ENCODE data around the gene FOXJ3. TPM values are rescaled to one million over a fixed set of nuclear protein-coding genes. Genes with fewer than 3 reads are reported as not detected.

FOXJ3 gene
- total and polyA plus RNA-seq, 2 of the 13 experiments (the other 11 are each of a cell fraction or from before 2014, with no cell fraction given), result 16.6 to 48.5 TPM

GRCh38 chr1:42380586-42381279 lies 45.7 kb upstream of the FOXJ3 start, which contains the start of gene RIMKLA (continued):
- TF ChIP-seq, protein P1, sequence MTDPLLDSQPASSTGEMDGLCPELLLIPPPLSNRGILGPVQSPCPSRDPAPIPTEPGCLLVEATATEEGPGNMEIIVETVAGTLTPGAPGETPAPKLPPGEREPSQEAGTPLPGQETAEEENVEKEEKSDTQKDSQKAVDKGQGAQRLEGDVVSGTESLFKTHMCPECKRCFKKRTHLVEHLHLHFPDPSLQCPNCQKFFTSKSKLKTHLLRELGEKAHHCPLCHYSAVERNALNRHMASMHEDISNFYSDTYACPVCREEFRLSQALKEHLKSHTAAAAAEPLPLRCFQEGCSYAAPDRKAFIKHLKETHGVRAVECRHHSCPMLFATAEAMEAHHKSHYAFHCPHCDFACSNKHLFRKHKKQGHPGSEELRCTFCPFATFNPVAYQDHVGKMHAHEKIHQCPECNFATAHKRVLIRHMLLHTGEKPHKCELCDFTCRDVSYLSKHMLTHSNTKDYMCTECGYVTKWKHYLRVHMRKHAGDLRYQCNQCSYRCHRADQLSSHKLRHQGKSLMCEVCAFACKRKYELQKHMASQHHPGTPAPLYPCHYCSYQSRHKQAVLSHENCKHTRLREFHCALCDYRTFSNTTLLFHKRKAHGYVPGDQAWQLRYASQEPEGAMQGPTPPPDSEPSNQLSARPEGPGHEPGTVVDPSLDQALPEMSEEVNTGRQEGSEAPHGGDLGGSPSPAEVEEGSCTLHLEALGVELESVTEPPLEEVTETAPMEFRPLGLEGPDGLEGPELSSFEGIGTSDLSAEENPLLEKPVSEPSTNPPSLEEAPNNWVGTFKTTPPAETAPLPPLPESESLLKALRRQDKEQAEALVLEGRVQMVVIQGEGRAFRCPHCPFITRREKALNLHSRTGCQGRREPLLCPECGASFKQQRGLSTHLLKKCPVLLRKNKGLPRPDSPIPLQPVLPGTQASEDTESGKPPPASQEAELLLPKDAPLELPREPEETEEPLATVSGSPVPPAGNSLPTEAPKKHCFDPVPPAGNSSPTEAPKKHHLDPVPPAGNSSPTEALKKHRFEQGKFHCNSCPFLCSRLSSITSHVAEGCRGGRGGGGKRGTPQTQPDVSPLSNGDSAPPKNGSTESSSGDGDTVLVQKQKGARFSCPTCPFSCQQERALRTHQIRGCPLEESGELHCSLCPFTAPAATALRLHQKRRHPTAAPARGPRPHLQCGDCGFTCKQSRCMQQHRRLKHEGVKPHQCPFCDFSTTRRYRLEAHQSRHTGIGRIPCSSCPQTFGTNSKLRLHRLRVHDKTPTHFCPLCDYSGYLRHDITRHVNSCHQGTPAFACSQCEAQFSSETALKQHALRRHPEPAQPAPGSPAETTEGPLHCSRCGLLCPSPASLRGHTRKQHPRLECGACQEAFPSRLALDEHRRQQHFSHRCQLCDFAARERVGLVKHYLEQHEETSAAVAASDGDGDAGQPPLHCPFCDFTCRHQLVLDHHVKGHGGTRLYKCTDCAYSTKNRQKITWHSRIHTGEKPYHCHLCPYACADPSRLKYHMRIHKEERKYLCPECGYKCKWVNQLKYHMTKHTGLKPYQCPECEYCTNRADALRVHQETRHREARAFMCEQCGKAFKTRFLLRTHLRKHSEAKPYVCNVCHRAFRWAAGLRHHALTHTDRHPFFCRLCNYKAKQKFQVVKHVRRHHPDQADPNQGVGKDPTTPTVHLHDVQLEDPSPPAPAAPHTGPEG (CRISPR knock-in tag; IDR thresholded peaks at IDR 0.05), result no peak
- TF ChIP-seq ZNF446 (CRISPR knock-in tag; IDR thresholded peaks at IDR 0.05), result no peak
- TF ChIP-seq ZNF563 (CRISPR knock-in tag; IDR thresholded peaks at IDR 0.05), result no peak
- TF ChIP-seq THYN1 (CRISPR knock-in tag; IDR thresholded peaks at IDR 0.05; ENCODE audit: borderline replicate concordance, low read depth), result no peak
- TF ChIP-seq ZNF550 (CRISPR knock-in tag; IDR thresholded peaks at IDR 0.05; ENCODE audit: borderline replicate concordance), result no peak
- TF ChIP-seq HNRNPH1 (optimal IDR thresholded peaks at IDR 0.05; ENCODE audit: low read depth, low read length), result no peak
- no peak for TF ChIP-seq GATA4 (IDR thresholded peaks at IDR 0.05; ENCODE audit: borderline replicate concordance, low read depth)
- no peak for TF ChIP-seq SATB2 (CRISPR knock-in tag; IDR thresholded peaks at IDR 0.05)
- TF ChIP-seq GLI4 (CRISPR knock-in tag; IDR thresholded peaks at IDR 0.05; ENCODE audit: borderline replicate concordance), result no peak
- TF ChIP-seq, protein P2, sequence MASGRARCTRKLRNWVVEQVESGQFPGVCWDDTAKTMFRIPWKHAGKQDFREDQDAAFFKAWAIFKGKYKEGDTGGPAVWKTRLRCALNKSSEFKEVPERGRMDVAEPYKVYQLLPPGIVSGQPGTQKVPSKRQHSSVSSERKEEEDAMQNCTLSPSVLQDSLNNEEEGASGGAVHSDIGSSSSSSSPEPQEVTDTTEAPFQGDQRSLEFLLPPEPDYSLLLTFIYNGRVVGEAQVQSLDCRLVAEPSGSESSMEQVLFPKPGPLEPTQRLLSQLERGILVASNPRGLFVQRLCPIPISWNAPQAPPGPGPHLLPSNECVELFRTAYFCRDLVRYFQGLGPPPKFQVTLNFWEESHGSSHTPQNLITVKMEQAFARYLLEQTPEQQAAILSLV (CRISPR knock-in tag; IDR thresholded peaks at IDR 0.05; ENCODE audit: borderline replicate concordance), result 0 out of 2 replicates have a peak, but pooled peaks have one; percentile 56
- TF ChIP-seq, protein P3, sequence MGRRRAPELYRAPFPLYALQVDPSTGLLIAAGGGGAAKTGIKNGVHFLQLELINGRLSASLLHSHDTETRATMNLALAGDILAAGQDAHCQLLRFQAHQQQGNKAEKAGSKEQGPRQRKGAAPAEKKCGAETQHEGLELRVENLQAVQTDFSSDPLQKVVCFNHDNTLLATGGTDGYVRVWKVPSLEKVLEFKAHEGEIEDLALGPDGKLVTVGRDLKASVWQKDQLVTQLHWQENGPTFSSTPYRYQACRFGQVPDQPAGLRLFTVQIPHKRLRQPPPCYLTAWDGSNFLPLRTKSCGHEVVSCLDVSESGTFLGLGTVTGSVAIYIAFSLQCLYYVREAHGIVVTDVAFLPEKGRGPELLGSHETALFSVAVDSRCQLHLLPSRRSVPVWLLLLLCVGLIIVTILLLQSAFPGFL (CRISPR knock-in tag; IDR thresholded peaks at IDR 0.05), result no peak
- no peak for TF ChIP-seq TFE3 (CRISPR knock-in tag; IDR thresholded peaks at IDR 0.05)
- no peak for TF ChIP-seq PRPF4 (IDR thresholded peaks at IDR 0.05; ENCODE audit: low read depth, low read length, poor library complexity, severe bottlenecking)
- no peak for TF ChIP-seq HNRNPK (IDR thresholded peaks at IDR 0.05; ENCODE audit: low read depth, low read length, poor library complexity, severe bottlenecking)
- TF ChIP-seq, protein P4, sequence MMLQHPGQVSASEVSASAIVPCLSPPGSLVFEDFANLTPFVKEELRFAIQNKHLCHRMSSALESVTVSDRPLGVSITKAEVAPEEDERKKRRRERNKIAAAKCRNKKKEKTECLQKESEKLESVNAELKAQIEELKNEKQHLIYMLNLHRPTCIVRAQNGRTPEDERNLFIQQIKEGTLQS (CRISPR knock-in tag; IDR thresholded peaks at IDR 0.05), result 0 out of 2 replicates have a peak, but pooled peaks have one; percentile 13
- TF ChIP-seq ARID2 (CRISPR knock-in tag; IDR thresholded peaks at IDR 0.05; ENCODE audit: borderline replicate concordance), result no peak
- TF ChIP-seq STAT5B (CRISPR knock-in tag; IDR thresholded peaks at IDR 0.05), result no peak
- TF ChIP-seq ZNF207 (IDR thresholded peaks at IDR 0.05; ENCODE audit: borderline replicate concordance), result no peak
- no peak; the same call in 1 of the 2 replicates for TF ChIP-seq ZNF607 (CRISPR knock-in tag; IDR thresholded peaks at IDR 0.05; ENCODE audit: borderline replicate concordance)
